ENCODE data around the gene QDPR. TPM values are rescaled to one million over a fixed set of nuclear protein-coding genes. Genes with fewer than 3 reads are reported as not detected.

Gene QDPR
- total and polyA plus RNA-seq, 2 donors (not counting 1 experiment from before 2014, with no cell fraction given), result 2.7 to 8.1 TPM

DNA sequence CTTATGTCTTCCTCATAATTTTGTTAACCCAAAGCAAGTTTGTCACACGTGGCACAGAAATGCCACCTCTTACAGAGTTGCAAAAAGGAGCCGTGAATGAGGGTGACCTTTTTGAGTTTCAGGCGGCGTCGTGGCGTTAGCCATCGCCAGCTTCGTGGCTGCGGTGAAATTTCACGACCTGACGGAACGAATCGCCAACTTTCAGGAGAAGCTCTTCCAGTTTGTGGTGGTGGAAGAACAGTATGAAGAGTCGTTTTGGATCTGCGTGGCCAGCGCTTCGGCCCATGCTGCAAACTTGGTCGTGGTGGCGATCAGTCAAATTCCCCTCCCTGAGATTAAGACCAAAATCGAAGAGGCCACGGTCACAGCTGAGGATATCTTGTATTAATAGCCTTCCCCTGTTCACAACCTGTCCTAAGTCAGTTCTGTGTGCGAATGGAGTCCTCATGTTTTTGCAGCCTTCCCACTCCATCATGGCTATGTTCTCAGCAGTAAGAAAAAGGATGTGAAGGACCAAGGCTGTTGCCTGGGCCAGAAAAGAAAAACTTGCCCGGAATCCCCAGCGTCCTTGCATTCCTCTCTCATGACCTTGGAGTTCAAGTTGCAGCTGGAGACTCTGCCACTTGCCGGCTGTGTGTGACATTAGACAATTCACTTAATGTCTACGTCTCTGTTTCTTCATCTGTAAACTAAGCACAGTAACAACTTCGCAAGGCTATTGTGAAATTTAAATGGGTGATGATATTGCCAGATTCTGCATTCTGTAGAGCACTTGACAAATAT lies 15.0 kb upstream of the QDPR start:
- 95% methylated on average over 22 of the region's 27 CpGs for WGBS (ENCODE audit: insufficient coverage)
- DNase-seq (no peak), ATAC-seq (ENCODE audit: low read depth) (no peak)
- H3K27ac ChIP-seq (ENCODE audit: low read length in 2 of 2), result no peak overlapping the region
- no peaks in the 10 kb centered on the region for H3K4me1 ChIP-seq (ENCODE audit: control insufficient read depth in 2 of 2, insufficient read depth in 2 of 2, low read length in 2 of 2)
- no peaks in the 10 kb centered on the region for H3K9me3 ChIP-seq (ENCODE audit: control extremely low read depth in 1 of 3, control insufficient read depth in 2 of 3, insufficient read depth in 1 of 3, low read length in 2 of 3)
- no peak overlapping the region for H3K4me3 Mint-ChIP-seq
- no peak overlapping the region for H3K27ac Mint-ChIP-seq
- ChIA-PET CTCF (no interaction called here), POLR2A (interaction anchor here (0.6 kb wide), 1 partner anchor 26 kb away, joined by 3 read pairs; no protein-coding TSS in a partner anchor)
- H3K27me3 Mint-ChIP-seq, result peaks cover 22% of the 10 kb centered on the region
- no peak overlapping the region for H3K4me3 ChIP-seq (ENCODE audit: control extremely low read depth in 1 of 5, extremely low read depth in 1 of 5, insufficient read depth in 1 of 5, low read depth in 2 of 5, low read length in 4 of 5)
- H3K9ac ChIP-seq (ENCODE audit: low read length), result no peak overlapping the region
- H3K4me1 Mint-ChIP-seq, result no peaks in the 10 kb centered on the region
- TF ChIP-seq EZH2 (IDR thresholded peaks at IDR 0.05; ENCODE audit: borderline replicate concordance, insufficient read depth, low read depth, low read length, poor library complexity, severe bottlenecking), result no peak
- TF ChIP-seq, protein P1, sequence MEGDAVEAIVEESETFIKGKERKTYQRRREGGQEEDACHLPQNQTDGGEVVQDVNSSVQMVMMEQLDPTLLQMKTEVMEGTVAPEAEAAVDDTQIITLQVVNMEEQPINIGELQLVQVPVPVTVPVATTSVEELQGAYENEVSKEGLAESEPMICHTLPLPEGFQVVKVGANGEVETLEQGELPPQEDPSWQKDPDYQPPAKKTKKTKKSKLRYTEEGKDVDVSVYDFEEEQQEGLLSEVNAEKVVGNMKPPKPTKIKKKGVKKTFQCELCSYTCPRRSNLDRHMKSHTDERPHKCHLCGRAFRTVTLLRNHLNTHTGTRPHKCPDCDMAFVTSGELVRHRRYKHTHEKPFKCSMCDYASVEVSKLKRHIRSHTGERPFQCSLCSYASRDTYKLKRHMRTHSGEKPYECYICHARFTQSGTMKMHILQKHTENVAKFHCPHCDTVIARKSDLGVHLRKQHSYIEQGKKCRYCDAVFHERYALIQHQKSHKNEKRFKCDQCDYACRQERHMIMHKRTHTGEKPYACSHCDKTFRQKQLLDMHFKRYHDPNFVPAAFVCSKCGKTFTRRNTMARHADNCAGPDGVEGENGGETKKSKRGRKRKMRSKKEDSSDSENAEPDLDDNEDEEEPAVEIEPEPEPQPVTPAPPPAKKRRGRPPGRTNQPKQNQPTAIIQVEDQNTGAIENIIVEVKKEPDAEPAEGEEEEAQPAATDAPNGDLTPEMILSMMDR (IDR thresholded peaks at IDR 0.05), result no peak
- H3K36me3 ChIP-seq (replicated peaks in 1 of 2; ENCODE audit: control extremely low read depth in 1 of 2, control insufficient read depth in 1 of 2, extremely low read depth in 1 of 2, insufficient read depth in 2 of 2, low read length in 1 of 2), result no peaks in the 10 kb centered on the region
- no peaks in the 10 kb centered on the region for H4K20me1 ChIP-seq (ENCODE audit: control insufficient read depth, insufficient read depth, low read length, poor library complexity, severe bottlenecking)
- peaks cover 0 to 4% (median 1%) of the 10 kb centered on the region in 4 experiments for H3K27me3 ChIP-seq (replicated peaks in 1 of 4; ENCODE audit: control extremely low read depth in 1 of 4, control insufficient read depth in 3 of 4, insufficient read depth in 4 of 4, low read length in 3 of 4)
- H2AFZ ChIP-seq (ENCODE audit: insufficient read depth, low read depth, low read length, poor library complexity, severe bottlenecking), result no peak overlapping the region
- no peaks in the 10 kb centered on the region for H3K79me2 ChIP-seq (ENCODE audit: control insufficient read depth, insufficient read depth, low read length)
- H3K9me3 Mint-ChIP-seq (ENCODE audit: insufficient read depth), result no peaks in the 10 kb centered on the region
- no peak overlapping the region for H3K4me2 ChIP-seq (replicated peaks; ENCODE audit: low read depth, low read length, poor library complexity, severe bottlenecking)
- intact Hi-C loops (cut with micrococcal nuclease), result no loop called here

DNA sequence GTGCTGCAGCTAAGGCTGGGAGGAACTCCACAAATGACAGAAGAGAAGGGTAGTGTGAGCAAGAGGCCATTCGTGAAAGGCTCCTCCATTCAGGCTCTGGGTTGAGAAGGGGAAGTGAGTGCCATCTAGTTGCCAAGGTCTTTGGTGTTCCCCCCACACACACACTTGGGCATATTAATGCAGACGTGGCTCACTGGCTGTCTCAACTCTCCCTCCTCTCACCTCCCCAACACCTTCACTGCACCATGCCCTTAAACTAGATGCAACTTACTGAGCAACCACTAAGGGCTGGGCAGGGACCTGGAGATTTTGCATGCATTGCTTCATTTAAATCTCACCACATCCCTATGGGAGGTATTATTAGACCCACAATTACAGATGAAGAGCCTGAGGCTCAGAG lies 11.8 kb upstream of the QDPR start:
- TF ChIP-seq, protein P1 (IDR thresholded peaks at IDR 0.05), result no peak
- TF ChIP-seq EZH2 (IDR thresholded peaks at IDR 0.05; ENCODE audit: borderline replicate concordance, insufficient read depth, low read depth, low read length, poor library complexity, severe bottlenecking), result no peak
- 25% methylated on average over 1 of the region's 2 CpGs for WGBS (ENCODE audit: insufficient coverage)
- H2AFZ ChIP-seq (ENCODE audit: insufficient read depth, low read depth, low read length, poor library complexity, severe bottlenecking), result peak overlapping the region; percentile 3
- H3K4me3 ChIP-seq (ENCODE audit: control extremely low read depth in 1 of 5, extremely low read depth in 1 of 5, insufficient read depth in 1 of 5, low read depth in 2 of 5, low read length in 4 of 5), result no peak overlapping the region
- H3K4me1 ChIP-seq (ENCODE audit: control insufficient read depth in 2 of 2, insufficient read depth in 2 of 2, low read length in 2 of 2), result no peaks in the 10 kb centered on the region
- Mint-ChIP-seq H3K9me3 (ENCODE audit: insufficient read depth) (no peaks in the 10 kb centered on the region), H3K27ac (no peak overlapping the region), H3K4me3 (no peak overlapping the region), H3K4me1 (no peaks in the 10 kb centered on the region), H3K27me3 (peaks cover 23% of the 10 kb centered on the region)
- H3K4me2 ChIP-seq (replicated peaks; ENCODE audit: low read depth, low read length, poor library complexity, severe bottlenecking), result no peak overlapping the region
- no peak overlapping the region for H3K27ac ChIP-seq (ENCODE audit: low read length in 2 of 2)
- POLR2A ChIA-PET, result no interaction called here
- no peak for DNase-seq
- H3K27me3 ChIP-seq (replicated peaks in 1 of 4; ENCODE audit: control extremely low read depth in 1 of 4, control insufficient read depth in 3 of 4, insufficient read depth in 4 of 4, low read length in 3 of 4), result peaks cover 0 to 6% (median 3%) of the 10 kb centered on the region in 4 experiments
- H3K36me3 ChIP-seq (replicated peaks in 1 of 2; ENCODE audit: control extremely low read depth in 1 of 2, control insufficient read depth in 1 of 2, extremely low read depth in 1 of 2, insufficient read depth in 2 of 2, low read length in 1 of 2), result no peaks in the 10 kb centered on the region
- ATAC-seq (ENCODE audit: low read depth), result no peak
- H4K20me1 ChIP-seq (ENCODE audit: control insufficient read depth, insufficient read depth, low read length, poor library complexity, severe bottlenecking), result no peaks in the 10 kb centered on the region
- no peaks in the 10 kb centered on the region for H3K79me2 ChIP-seq (ENCODE audit: control insufficient read depth, insufficient read depth, low read length)
- H3K9me3 ChIP-seq (ENCODE audit: control extremely low read depth in 1 of 3, control insufficient read depth in 2 of 3, insufficient read depth in 1 of 3, low read length in 2 of 3), result no peaks in the 10 kb centered on the region
- CTCF ChIA-PET, result no interaction called here
- intact Hi-C loops (cut with micrococcal nuclease), result no loop called here
- no peak overlapping the region for H3K9ac ChIP-seq (ENCODE audit: low read length)

Measured in B cell (primary cell).